BJ (cell line): ENCODE data around the gene SLC8A2. TPM values are rescaled to one million over a fixed set of nuclear protein-coding genes. Genes with fewer than 3 reads are reported as not detected.
A peak's percentile ranks its signal among the peaks of the same experiment; 100 is the strongest.

Experiments used
- CTCF ChIA-PET: fragments of 350-600 bp; formaldehyde crosslinking; extraction: SDS; loops from one replicate; lab custom pipeline; 2021; ENCODE audit warnings: antibody characterized with exemption, inconsistent platforms; lab: Yijun Ruan, JAX
- POLR2A ChIA-PET: fragments of 300-600 bp; sonication (Branson Sonifier 250); formaldehyde crosslinking; extraction: SDS; loops from one replicate; lab custom pipeline; 2021; ENCODE audit warnings: antibody characterized with exemption; lab: Charles Lee
- DNase-seq: peaks from one replicate; pipeline ENCODE4 v3.0.0-alpha.2; 2011; ENCODE audit warnings: low read depth
- H3K27me3 ChIP-seq: 2 replicates; pipeline ENCODE4 v1.6.0; 2011; ENCODE audit warnings: low read length; ENCODE audit not compliant: control insufficient read depth, insufficient read depth
- H3K36me3 ChIP-seq: 2 replicates; pipeline ENCODE4 v1.5.1; 2011; ENCODE audit warnings: low read length; ENCODE audit not compliant: control insufficient read depth, insufficient read depth
- H3K4me3 ChIP-seq: 2 replicates; pipeline ENCODE4 v1.5.1; 2011; ENCODE audit warnings: low read depth, mild to moderate bottlenecking, control low read depth, low read length
- polyA plus RNA-seq: library from polyadenylated mRNA; depleted of rRNA; stranded (reverse); fragments of >200 nt; gene quantifications from 2 replicates; pipeline ENCODE4 v1.2.3, GENCODE V29; 2011
- TF ChIP-seq, protein P1 (sequence below): IDR thresholded peaks from 2 replicates; pipeline ENCODE4 v1.5.1; 2011; ENCODE audit warnings: low read depth, mild to moderate bottlenecking, control low read depth, inconsistent platforms, low read length, moderate library complexity; ENCODE audit not compliant: insufficient read depth

The SLC8A2 gene
- polyA plus RNA-seq, 1 experiment: 0.02 TPM

DNA sequence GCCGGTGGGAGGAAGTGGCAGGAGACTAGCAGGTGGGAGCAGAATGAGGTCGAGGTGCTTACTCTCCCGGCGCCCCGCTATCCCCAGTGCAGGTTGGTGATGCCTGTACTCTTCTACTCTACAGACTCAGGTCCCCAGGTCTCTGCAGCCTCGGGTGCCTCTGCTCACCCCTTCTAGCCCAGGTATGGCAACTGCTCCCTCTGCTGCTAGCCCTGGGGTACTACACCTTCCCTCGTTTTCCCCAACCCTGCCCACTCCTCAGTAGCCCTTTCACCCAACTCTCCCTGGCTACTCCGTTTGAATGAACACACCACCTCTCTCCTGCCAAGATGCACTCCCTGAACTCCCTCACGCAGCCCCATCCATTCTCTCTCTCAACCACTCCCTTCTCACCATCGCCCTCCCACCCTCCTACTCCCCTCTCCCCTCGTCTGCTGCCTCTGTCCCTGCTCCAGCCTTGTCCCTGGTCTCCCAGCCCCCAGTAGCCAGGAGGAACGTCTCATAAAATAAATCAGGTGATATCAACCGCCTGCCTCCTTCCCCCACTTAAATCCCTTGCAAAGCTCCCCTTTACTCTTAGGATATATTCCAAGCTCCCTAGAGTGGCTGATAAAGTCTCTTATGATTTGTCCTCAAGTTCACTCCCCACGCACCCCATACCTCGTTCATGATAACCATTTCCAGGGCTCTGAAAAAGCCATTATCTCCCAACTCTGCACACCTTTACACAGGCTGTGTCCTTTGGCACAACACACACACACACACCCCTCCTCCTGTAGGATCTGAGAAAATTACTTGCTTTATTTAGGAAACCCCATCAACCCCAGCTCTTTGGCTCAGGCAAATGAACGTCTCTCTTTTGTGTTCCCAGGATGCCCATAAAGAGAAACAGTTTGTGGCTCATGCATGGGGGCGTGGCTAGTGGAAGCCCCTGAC lies 44.2 kb downstream of the SLC8A2 start:
- H3K36me3 ChIP-seq: no peaks in the 10 kb centered on the region
- DNase-seq: no peak
- CTCF ChIA-PET: interaction anchor here (0.7 to 10.0 kb wide), 33 partner anchors 8 to 341 kb away, joined by 3 to 428 read pairs (median 4); partner anchors contain the start of genes DHX34, EHD2, KPTN and MEIS3
- TF ChIP-seq, protein P1, sequence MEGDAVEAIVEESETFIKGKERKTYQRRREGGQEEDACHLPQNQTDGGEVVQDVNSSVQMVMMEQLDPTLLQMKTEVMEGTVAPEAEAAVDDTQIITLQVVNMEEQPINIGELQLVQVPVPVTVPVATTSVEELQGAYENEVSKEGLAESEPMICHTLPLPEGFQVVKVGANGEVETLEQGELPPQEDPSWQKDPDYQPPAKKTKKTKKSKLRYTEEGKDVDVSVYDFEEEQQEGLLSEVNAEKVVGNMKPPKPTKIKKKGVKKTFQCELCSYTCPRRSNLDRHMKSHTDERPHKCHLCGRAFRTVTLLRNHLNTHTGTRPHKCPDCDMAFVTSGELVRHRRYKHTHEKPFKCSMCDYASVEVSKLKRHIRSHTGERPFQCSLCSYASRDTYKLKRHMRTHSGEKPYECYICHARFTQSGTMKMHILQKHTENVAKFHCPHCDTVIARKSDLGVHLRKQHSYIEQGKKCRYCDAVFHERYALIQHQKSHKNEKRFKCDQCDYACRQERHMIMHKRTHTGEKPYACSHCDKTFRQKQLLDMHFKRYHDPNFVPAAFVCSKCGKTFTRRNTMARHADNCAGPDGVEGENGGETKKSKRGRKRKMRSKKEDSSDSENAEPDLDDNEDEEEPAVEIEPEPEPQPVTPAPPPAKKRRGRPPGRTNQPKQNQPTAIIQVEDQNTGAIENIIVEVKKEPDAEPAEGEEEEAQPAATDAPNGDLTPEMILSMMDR: peak; percentile 93
- H3K27me3 ChIP-seq: peaks cover 16% of the 10 kb centered on the region
- peak overlapping the region; percentile 8; the same call in 1 of the 2 replicates for H3K4me3 ChIP-seq
- POLR2A ChIA-PET: interaction anchor here (0.8 kb wide), 1 partner anchor 299 kb away, joined by 3 read pairs; no protein-coding TSS in a partner anchor

DNA sequence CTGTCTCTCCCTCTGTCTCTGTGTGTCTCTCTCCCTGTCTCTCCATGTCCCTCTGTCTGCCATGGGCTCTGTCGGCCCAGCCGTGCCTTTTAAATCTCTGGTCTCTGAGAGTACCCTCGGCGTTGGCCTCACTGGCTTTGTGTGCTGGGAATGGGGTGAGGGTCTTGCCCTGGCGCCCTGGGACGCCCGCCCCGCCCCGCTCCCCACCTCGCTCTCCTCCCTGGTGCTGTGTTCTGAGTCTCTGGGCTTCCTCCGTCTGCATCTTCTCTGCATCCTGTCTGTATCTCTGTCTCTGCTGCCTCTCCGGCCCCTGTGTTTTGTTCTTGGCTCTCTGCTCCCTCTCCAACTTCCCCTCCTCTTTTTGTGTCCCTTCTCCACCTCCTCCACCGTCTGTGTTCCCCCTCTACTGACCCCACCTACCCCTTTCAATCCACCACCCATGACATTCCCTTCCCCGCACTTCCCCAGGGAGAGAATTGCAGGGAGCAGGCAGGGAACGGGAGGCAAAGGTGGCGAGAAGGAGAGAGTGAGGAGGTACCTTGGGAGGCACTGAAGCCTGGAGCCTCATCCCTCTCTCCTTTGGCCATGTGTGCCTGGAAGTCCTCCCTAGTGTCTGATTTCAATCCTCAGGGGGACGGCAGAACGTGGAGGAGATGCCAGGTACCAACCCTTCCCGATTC lies 48.4 kb downstream of the SLC8A2 start:
- TF ChIP-seq, protein P1: no peak
- POLR2A ChIA-PET: no interaction called here
- H3K4me3 ChIP-seq: no peak overlapping the region
- H3K27me3 ChIP-seq: peaks cover 32% of the 10 kb centered on the region
- DNase-seq: no peak
- CTCF ChIA-PET: no interaction called here
- H3K36me3 ChIP-seq: no peaks in the 10 kb centered on the region

DNA sequence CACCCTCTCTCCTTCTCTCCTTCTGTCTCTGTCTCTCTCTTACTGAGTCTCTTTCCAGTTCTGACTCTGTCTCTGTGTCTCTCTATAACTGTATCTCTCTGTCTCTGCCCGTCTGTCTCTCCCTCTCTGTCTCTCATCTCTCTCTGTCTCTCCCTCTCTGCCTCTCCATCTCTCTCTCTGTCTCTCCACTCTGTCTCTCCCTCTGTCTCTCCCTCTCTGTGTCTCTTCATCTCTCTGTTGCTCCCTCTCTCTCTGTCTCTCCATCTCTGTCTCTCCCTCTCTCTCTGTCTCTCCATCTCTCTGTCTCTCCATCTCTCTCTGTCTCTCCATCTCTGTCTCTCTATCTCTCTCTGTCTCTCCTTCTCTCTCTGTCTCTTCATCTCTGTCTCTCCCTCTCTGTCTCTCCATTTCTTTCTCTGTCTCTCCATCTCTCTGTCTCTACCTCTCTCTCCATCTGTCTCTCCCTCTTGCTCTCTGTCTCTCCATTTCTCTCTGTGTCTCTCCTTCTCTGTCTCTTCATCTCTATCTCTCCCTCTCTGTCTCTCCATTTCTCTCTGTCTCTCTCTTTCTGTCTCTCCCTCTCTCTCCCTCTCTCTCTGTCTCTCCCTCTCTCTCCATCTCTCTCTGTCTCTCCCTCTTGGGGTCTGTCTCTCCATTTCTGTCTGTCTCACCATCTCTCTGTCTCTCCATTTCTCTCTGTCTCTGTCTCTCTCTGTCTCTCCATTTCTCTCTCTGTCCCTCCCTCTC lies 49.1 kb downstream of the SLC8A2 start:
- Histone ChIP-seq H3K36me3 (no peaks in the 10 kb centered on the region), H3K27me3 (peaks cover 32% of the 10 kb centered on the region), H3K4me3 (no peak overlapping the region)
- TF ChIP-seq, protein P1: no peak
- DNase-seq: no peak
- POLR2A ChIA-PET: no interaction called here
- CTCF ChIA-PET: no interaction called here

DNA sequence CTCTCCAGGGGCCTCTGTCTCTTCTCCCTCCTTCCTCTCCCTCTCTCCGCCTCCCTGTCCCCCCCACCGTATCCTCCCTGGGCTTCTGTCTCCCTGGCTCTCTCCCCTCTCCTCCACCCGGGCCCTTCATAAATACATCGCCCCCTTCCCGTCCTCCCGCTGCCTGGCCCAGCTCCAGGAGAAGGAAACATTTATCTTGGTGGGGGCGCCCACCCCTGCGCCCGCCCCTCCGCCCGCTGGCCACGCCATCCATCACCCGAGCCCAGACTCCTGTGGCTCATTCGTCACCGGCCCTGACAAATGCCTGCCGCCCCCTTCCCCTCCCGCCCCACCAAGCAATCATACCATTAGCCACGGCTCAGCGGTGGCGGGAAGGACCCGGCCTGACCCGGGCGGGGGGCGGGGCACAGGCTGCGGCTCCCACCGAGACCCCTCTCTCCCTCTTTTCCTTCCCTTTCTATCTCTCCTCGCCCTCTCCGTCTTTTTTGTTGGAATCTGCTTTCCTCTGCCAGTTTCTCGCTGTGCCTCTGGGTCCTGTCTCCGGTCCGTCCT lies 49.8 kb downstream of the SLC8A2 start:
- TF ChIP-seq, protein P1: no peak
- ChIA-PET POLR2A (no interaction called here), CTCF (no interaction called here)
- no peak for DNase-seq
- Histone ChIP-seq H3K4me3 (no peak overlapping the region), H3K36me3 (no peaks in the 10 kb centered on the region), H3K27me3 (peaks cover 32% of the 10 kb centered on the region)
